Activated CD8-positive, alpha-beta T cell treated with anti-CD3 and anti-CD28 coated beads, Interleukin-2, amount 10 ng/mL, durations not matched to agents 7 days and 5 days (primary cell): ENCODE measurements around the gene PNKD. TPM values are rescaled to one million over a fixed set of nuclear protein-coding genes. Genes with fewer than 3 reads are reported as not detected.

Experiments used
- ATAC-seq: fragments of 150-1000 bp; cut with Tn5 transposase; one replicate; pipeline ENCODE4 v1.10.0; 2021; ENCODE audit warnings: moderate library complexity
- CTCF ChIA-PET: fragments of 350-600 bp; sonication (Branson Sonifier 250); formaldehyde crosslinking; loops from one replicate; lab custom pipeline; 2021; ENCODE audit warnings: antibody characterized with exemption; lab: Charles Lee
- POLR2A ChIA-PET: fragments of 350-600 bp; sonication (Branson Sonifier 250); formaldehyde crosslinking; loops from one replicate; lab custom pipeline; 2021; ENCODE audit warnings: antibody characterized with exemption; lab: Charles Lee
- DNase-seq: peaks from one replicate; pipeline ENCODE4 v3.0.0-alpha.2; 2020
- H3K27ac Mint-ChIP-seq: one replicate; pipeline ENCODE4 v1.8.0; 2021; ENCODE audit warnings: mild to moderate bottlenecking, mixed read lengths
- H3K27me3 Mint-ChIP-seq: one replicate; pipeline ENCODE4 v1.8.0; 2021; ENCODE audit warnings: low read depth, mixed read lengths
- H3K36me3 Mint-ChIP-seq: one replicate; pipeline ENCODE4 v1.8.0; 2021; ENCODE audit warnings: low read depth, mixed read lengths
- H3K4me1 Mint-ChIP-seq: one replicate; pipeline ENCODE4 v1.8.0; 2021; ENCODE audit warnings: low read depth, mixed read lengths
- H3K4me3 Mint-ChIP-seq: one replicate; pipeline ENCODE4 v1.8.0; 2021; ENCODE audit warnings: mild to moderate bottlenecking, mixed read lengths
- H3K9me3 Mint-ChIP-seq: one replicate; pipeline ENCODE4 v1.8.0; 2022; ENCODE audit warnings: mixed read lengths; ENCODE audit not compliant: insufficient read depth
- total RNA-seq, 2 experiments: library from RNA; stranded (reverse); gene quantifications; one replicate each; pipeline ENCODE4 v1.2.3, GENCODE V29; 2021

Gene PNKD
- 10 to 100 TPM; 36.7 to 37.6 TPM for total RNA-seq

DNA sequence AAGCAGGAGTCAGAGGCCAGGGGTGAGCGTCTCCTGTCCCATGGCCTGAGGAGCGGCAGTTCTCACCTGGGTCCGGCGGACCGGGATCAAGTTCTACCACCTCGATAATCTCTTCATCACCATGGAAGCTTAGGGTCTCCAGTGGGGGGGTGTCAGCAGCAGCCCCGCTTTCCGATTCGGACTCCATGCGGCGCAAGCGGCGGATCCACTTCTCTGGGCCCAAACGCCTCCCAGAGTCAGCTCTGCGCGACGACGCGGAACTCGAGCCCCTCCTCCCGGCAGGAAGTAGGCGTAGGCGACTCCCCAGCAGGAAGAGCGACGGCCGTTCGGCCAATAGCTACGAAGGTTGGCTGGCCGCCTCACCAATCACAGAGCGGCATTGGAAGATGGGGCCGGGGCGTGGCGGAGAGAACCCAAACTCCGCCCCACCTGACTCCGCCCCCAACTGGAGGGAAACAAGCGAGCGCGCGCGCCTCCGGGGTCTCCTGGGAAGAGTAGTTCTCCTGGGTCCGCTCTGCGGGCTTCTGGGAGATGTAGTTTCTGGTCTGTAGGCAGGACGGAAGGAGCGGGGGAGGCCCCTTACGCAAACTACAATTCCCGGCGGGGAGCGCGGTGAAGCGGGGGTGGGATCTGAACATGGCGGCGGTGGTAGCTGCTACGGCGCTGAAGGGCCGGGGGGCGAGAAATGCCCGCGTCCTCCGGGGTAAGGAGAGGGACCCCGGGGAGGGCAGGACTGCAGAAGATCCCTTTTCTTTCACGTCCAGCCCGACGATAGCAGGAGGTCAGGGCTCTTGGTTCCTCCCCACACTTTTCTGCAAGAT, at the start of gene PNKD, which contains the start of gene AAMP:
TSS of gene PNKD (plus strand) at position 620 of the 821 bp plus-strand sequence. CDS start at position 637, 17 bp downstream.
TSS of gene AAMP (minus strand) at position 238 of the 821 bp plus-strand sequence. CDS start at position 187, 51 bp downstream.
- ChIA-PET POLR2A (interaction anchor here (0.7 to 2.9 kb wide), 11 partner anchors 13 to 386 kb away, joined by 3 to 15 read pairs (median 4); partner anchors contain the start of gene ARPC2), CTCF (interaction anchor here (0.6 to 7.5 kb wide), 23 partner anchors 9 to 484 kb away, joined by 3 to 158 read pairs (median 4); partner anchors contain the start of gene GPBAR1)
- DNase-seq (peak; percentile 100), ATAC-seq (peak; percentile 94)
- Mint-ChIP-seq H3K36me3 (peaks cover 35% of the 10 kb centered on the region), H3K4me1 (peaks cover 41% of the 10 kb centered on the region), H3K4me3 (peak within 1 kb of the TSS; percentile 96), H3K27ac (peak within 1 kb of the TSS; percentile 95), H3K27me3 (no peaks in the 10 kb centered on the region), H3K9me3 (no peaks in the 10 kb centered on the region)

DNA sequence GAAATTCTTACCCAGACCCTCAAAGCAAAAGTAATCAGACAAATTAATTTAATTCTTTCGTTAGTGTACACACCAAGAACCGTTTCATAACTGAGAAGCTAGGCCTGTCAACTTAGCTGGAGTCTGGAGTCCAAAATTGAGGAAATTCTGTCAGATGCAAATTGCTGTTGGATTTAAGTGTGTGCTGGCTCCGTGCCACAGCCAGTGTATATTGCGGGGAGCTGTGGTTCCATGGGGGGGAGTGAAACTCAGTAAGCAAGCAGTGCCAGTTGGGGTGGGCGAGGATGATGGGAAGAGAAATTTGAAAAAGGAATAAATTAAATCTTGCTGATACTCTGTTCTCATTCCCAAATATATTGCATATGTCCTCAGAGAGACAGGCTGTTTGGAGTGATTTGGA, 49.3 kb upstream of the PNKD start:
- peak; percentile 21 for DNase-seq
- Mint-ChIP-seq H3K4me1 (peaks cover 73% of the 10 kb centered on the region), H3K27me3 (no peaks in the 10 kb centered on the region), H3K9me3 (no peaks in the 10 kb centered on the region), H3K4me3 (peak overlapping the region; percentile 94), H3K27ac (peak overlapping the region; percentile 93), H3K36me3 (peaks cover 89% of the 10 kb centered on the region)
- ChIA-PET CTCF (interaction anchor here (1.9 to 9.0 kb wide), 4 partner anchors 9 to 49 kb away, joined by 5 to 97 read pairs (median 12); partner anchors contain the start of genes AAMP and PNKD), POLR2A (interaction anchor here (0.9 to 4.3 kb wide), 3 partner anchors 9 to 40 kb away, joined by 4 to 59 read pairs (median 8); partner anchors contain the start of gene GPBAR1)
- no peak for ATAC-seq

DNA sequence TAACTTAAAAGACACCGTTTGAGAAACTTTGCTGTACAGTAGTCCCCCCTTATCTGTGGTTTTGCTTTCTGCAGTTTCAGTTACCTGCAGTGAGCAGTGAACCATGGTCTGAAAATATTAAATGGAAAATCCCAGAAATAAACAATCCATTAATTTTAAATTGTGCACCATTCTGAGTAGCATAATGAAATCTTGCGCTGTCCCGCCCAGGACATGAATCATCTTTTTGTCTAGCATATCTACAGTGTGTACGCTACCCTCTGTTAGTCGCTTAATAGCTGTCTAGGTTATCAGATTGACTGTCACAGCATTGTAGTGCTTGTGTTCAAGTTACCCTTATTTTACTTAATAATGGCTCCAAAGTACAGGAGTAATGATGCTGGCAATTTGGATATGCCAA, 47.3 kb upstream of the PNKD start:
- peaks cover 99% of the 10 kb centered on the region for H3K36me3 Mint-ChIP-seq
- H3K27me3 Mint-ChIP-seq: no peaks in the 10 kb centered on the region
- DNase-seq (peak; percentile 21), ATAC-seq (peak; percentile 35)
- peaks cover 84% of the 10 kb centered on the region for H3K4me1 Mint-ChIP-seq
- no peaks in the 10 kb centered on the region for H3K9me3 Mint-ChIP-seq
- POLR2A ChIA-PET: no interaction called here
- CTCF ChIA-PET: interaction anchor here (2.1 to 9.0 kb wide), 2 partner anchors 7 to 36 kb away, joined by 5 to 97 read pairs; no protein-coding TSS in a partner anchor
- peak overlapping the region; percentile 79 for H3K27ac Mint-ChIP-seq
- peak overlapping the region; percentile 62 for H3K4me3 Mint-ChIP-seq

DNA sequence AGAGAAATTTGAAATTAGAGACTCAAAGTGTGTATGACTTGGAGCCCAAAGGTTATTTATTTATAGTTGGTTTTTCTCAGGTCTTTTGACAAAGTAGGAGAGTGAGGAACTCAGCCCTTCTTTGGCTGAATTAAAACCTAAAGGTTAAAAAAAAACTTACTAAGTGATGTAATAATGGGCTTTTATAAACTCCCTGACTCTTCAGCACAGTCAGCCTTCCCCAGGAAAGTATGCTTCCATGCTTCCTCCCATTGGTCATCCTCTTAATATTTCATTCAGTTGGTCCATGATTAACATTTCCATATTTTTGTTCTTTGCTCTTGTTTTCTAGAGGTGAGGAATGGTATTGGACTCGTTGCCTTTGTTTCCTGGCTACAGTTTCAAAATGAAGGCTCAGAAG, 46.1 kb upstream of the PNKD start:
- H3K4me1 Mint-ChIP-seq: peaks cover 95% of the 10 kb centered on the region
- peak overlapping the region; percentile 79 for H3K27ac Mint-ChIP-seq
- peak overlapping the region; percentile 62 for H3K4me3 Mint-ChIP-seq
- H3K9me3 Mint-ChIP-seq: no peaks in the 10 kb centered on the region
- DNase-seq (peak; percentile 6), ATAC-seq (no peak)
- CTCF ChIA-PET: interaction anchor here (1.2 to 1.6 kb wide), 2 partner anchors 29 to 33 kb away, joined by 4 read pairs; no protein-coding TSS in a partner anchor
- H3K36me3 Mint-ChIP-seq: peaks cover 99% of the 10 kb centered on the region
- POLR2A ChIA-PET: interaction anchor here (1.5 kb wide), 1 partner anchor 8 kb away, joined by 4 read pairs; no protein-coding TSS in a partner anchor
- H3K27me3 Mint-ChIP-seq: no peaks in the 10 kb centered on the region

DNA sequence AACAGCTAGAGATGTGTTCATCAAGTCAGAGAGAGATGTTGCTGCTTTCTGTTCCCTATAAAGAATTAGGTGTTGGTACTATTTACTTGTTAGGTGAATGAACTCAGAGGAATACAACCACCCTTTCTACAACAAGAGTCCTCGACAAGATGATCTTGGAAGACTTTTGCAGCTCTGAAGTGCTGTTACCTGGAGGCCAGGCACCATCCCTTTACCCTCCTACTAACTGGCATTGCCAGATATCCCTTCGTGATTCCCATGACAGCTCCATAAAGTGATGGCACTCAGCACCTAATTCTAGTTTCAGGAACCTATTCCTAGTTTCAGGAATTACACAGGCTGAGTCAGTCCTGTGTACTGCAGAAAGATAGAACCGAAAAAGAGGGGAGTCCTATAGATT, 43.4 kb upstream of the PNKD start:
- ATAC-seq (no peak), DNase-seq (no peak)
- no peaks in the 10 kb centered on the region for H3K27me3 Mint-ChIP-seq
- peaks cover 93% of the 10 kb centered on the region for H3K4me1 Mint-ChIP-seq
- peaks cover 92% of the 10 kb centered on the region for H3K36me3 Mint-ChIP-seq
- peak overlapping the region; percentile 78 for H3K27ac Mint-ChIP-seq
- H3K4me3 Mint-ChIP-seq: peak overlapping the region; percentile 13
- ChIA-PET POLR2A (interaction anchor here (1.1 to 1.5 kb wide), 2 partner anchors 8 to 26 kb away, joined by 3 to 9 read pairs; no protein-coding TSS in a partner anchor), CTCF (interaction anchor here (0.8 to 2.2 kb wide), 4 partner anchors 8 to 60 kb away, joined by 3 to 10 read pairs (median 4); partner anchors contain the start of gene CXCR1)
- H3K9me3 Mint-ChIP-seq: no peaks in the 10 kb centered on the region

DNA sequence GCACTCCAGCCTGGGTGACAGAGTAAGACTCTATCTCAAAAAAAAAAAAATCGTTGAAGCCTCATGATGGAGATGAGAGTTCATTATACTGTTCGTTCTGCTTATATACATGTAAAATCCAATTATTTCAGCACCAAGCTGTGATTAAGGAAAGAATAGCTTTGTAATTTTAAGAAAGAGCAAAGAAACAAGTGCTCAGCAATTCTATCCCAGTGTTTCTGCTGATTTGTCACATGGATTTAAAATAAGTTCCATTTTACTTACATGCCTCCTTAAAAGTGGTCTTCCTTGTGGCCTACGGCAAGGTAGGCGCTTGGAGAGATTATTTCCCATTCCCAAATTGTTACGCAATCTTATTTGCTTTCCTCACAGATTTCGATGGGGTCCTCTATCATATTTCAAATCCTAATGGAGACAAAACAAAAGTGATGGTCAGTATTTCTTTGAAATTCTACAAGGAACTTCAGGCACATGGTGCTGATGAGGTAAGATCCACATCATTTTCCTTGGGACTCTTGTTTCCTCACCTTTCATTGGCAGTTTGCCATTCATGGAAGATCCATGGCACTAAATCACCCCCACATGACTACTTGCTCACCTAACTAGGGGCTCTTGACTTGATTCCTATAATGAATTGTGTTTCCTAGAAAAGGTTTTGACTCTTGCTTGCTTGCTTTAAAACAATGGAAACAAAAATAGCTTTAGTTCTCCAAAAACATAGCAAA, 41.8 kb upstream of the PNKD start:
- peak overlapping the region; percentile 58 for H3K4me3 Mint-ChIP-seq
- no peaks in the 10 kb centered on the region for H3K9me3 Mint-ChIP-seq
- ChIA-PET CTCF (interaction anchor here (1.0 to 4.6 kb wide), 12 partner anchors 9 to 168 kb away, joined by 3 to 97 read pairs (median 6); partner anchors contain the start of genes AAMP, ARPC2 and PNKD), POLR2A (interaction anchor here (1.0 to 4.1 kb wide), 6 partner anchors 8 to 37 kb away, joined by 3 to 59 read pairs (median 4); partner anchors contain the start of gene ARPC2)
- no peaks in the 10 kb centered on the region for H3K27me3 Mint-ChIP-seq
- peaks cover 84% of the 10 kb centered on the region for H3K4me1 Mint-ChIP-seq
- DNase-seq: peak; percentile 20
- peak overlapping the region; percentile 88 for H3K27ac Mint-ChIP-seq
- peaks cover 89% of the 10 kb centered on the region for H3K36me3 Mint-ChIP-seq
- ATAC-seq: no peak

- ChIA-PET POLR2A (interaction anchor here (1.0 to 4.1 kb wide), 9 partner anchors 9 to 168 kb away, joined by 3 to 59 read pairs (median 4); partner anchors contain the start of genes AAMP, ARPC2 and PNKD), CTCF (interaction anchor here (0.9 to 4.6 kb wide), 14 partner anchors 11 to 168 kb away, joined by 3 to 97 read pairs (median 6); partner anchors contain the start of genes AAMP, ARPC2 and PNKD)
- H3K27me3 Mint-ChIP-seq: no peaks in the 10 kb centered on the region
- H3K27ac Mint-ChIP-seq: peak overlapping the region; percentile 88
- peak; percentile 77 for DNase-seq
- peak; percentile 83 for ATAC-seq
- H3K36me3 Mint-ChIP-seq: peaks cover 89% of the 10 kb centered on the region
- peak overlapping the region; percentile 58 for H3K4me3 Mint-ChIP-seq
- no peaks in the 10 kb centered on the region for H3K9me3 Mint-ChIP-seq
- H3K4me1 Mint-ChIP-seq: peaks cover 80% of the 10 kb centered on the region
Measured at GRCh38 chr2:218229239-218229638, 41.1 kb upstream of the PNKD start.

DNA sequence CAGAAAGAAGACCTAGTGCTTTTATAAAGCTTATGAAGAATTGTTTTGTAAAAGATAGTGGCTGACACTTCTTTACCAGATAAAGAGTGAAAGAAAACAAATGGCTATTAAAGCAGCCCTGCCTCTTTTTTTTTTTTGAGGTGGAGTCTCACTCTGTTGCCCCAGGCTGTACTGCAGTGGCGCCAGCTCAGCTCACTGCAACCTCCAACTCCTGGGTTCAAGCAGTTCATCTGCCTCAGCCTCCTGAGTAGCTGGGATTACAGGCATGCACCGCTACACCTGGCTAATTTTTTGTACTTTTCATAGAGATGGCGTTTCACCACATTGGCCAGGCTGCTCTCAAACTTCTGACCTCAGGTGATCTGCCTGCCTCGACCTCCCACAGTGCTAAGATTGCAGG, 40.5 kb upstream of the PNKD start:
- Mint-ChIP-seq H3K27me3 (no peaks in the 10 kb centered on the region), H3K27ac (peak overlapping the region; percentile 83), H3K36me3 (peaks cover 89% of the 10 kb centered on the region), H3K4me1 (peaks cover 77% of the 10 kb centered on the region), H3K4me3 (peak overlapping the region; percentile 38), H3K9me3 (no peaks in the 10 kb centered on the region)
- CTCF ChIA-PET: interaction anchor here (0.9 to 4.6 kb wide), 16 partner anchors 11 to 429 kb away, joined by 3 to 97 read pairs (median 6); partner anchors contain the start of genes AAMP, ARPC2, BCS1L and PNKD
- ATAC-seq: peak; percentile 51
- peak; percentile 46 for DNase-seq
- POLR2A ChIA-PET: interaction anchor here (0.6 to 4.1 kb wide), 9 partner anchors 10 to 167 kb away, joined by 3 to 59 read pairs (median 4); partner anchors contain the start of genes AAMP, ARPC2 and PNKD

DNA sequence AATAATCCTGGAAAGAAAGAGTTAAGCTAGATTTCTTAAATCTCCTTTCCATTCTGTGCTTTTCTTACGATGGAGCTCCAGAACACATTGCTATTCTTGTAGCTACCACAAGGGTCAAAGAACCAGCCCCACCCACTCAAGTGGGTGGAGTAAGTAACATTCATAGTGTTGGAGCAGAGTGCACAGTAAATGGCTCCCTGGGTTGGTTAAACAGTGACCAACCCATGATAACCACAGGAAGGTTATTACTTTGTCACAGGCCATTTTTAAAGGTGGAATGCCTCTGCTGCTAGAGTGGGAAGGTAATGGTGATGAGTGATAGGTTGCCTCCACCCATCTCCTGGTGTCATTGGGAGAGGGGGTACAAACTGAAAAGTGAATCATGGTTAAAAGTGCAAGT, 39.4 kb upstream of the PNKD start:
- H3K4me1 Mint-ChIP-seq: peaks cover 74% of the 10 kb centered on the region
- H3K36me3 Mint-ChIP-seq: peaks cover 89% of the 10 kb centered on the region
- H3K9me3 Mint-ChIP-seq: no peaks in the 10 kb centered on the region
- no peaks in the 10 kb centered on the region for H3K27me3 Mint-ChIP-seq
- peak; percentile 61 for ATAC-seq
- H3K4me3 Mint-ChIP-seq: peak overlapping the region; percentile 38
- ChIA-PET POLR2A (interaction anchor here (1.4 to 4.1 kb wide), 4 partner anchors 10 to 27 kb away, joined by 5 to 59 read pairs (median 22); partner anchors contain the start of gene ARPC2), CTCF (interaction anchor here (0.7 to 4.6 kb wide), 14 partner anchors 10 to 442 kb away, joined by 3 to 97 read pairs (median 6); partner anchors contain the start of genes AAMP, ARPC2, BCS1L and PNKD)
- peak overlapping the region; percentile 83 for H3K27ac Mint-ChIP-seq
- peak; percentile 61 for DNase-seq

DNA sequence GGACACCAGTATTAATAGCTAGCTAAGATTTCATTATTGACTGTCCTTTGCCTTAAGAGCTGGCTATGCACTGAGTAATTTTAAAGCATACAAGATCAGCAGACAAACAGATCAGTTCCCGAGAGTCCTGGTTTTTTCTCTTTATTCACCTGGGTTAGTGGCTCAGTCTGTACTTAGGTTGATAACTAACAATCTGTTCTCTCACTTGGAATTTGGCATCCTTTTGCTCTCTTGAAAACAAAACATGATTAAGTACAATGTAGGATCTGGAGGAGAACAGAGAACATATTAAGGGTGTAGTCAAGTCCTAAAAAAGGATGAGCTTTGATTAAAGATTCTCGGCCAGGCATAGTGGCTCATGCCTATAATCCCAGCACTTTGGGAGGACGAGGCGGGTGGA, 36.8 kb upstream of the PNKD start:
- ChIA-PET POLR2A (interaction anchor here (0.6 to 1.1 kb wide), 3 partner anchors 12 to 23 kb away, joined by 3 to 8 read pairs (median 3); partner anchors contain the start of gene ARPC2), CTCF (interaction anchor here (0.8 kb wide), 1 partner anchor 24 kb away, joined by 3 read pairs; no protein-coding TSS in a partner anchor)
- Mint-ChIP-seq H3K9me3 (no peaks in the 10 kb centered on the region), H3K4me1 (peaks cover 53% of the 10 kb centered on the region), H3K27ac (peak overlapping the region; percentile 77), H3K36me3 (peaks cover 84% of the 10 kb centered on the region), H3K27me3 (no peaks in the 10 kb centered on the region), H3K4me3 (no peak overlapping the region)
- ATAC-seq: no peak
- DNase-seq: no peak
